ENCODE results near the gene CBFB. TPM values are rescaled to one million over a fixed set of nuclear protein-coding genes. Genes with fewer than 3 reads are reported as not detected.

Gene CBFB
- total and polyA plus RNA-seq, 2 experiments from 2014 or later, result 26.1 to 26.9 TPM

- TF ChIP-seq ZNF331 (CRISPR knock-in tag; IDR thresholded peaks at IDR 0.05; ENCODE audit: low read depth) (no peak), CREB1 (CRISPR knock-in tag; IDR thresholded peaks at IDR 0.05; ENCODE audit: low read depth) (no peak), CTCF (conservative IDR thresholded peaks at IDR 0.05; ENCODE audit: low read depth in 2 of 2) (no peak), JUNB (IDR thresholded peaks at IDR 0.05; ENCODE audit: unreplicated experiment) (no peak), POLR2AphosphoS5 (IDR thresholded peaks at IDR 0.05; ENCODE audit: low read depth) (no peak), EZH2phosphoT487 (IDR thresholded peaks at IDR 0.05; ENCODE audit: unreplicated experiment) (no peak), ETS1 (IDR thresholded peaks at IDR 0.05) (no peak), ZNF114 (CRISPR knock-in tag; IDR thresholded peaks at IDR 0.05) (no peak), STAT1 (IDR thresholded peaks at IDR 0.05; ENCODE audit: unreplicated experiment) (no peak), EZH2 (IDR thresholded peaks at IDR 0.05; ENCODE audit: low read depth, unreplicated experiment) (no peak), NANOG (IDR thresholded peaks at IDR 0.05; ENCODE audit: borderline replicate concordance) (no peak)
Measured at GRCh38 chr16:67137605-67138004, 108.7 kb downstream of the CBFB start (continued).

- DNase-seq (ENCODE audit: low spot score), result no peak
- H3K36me3 Mint-ChIP-seq (ENCODE audit: low read depth), result peaks cover 55% of the 10 kb centered on the region
- Histone ChIP-seq H3K4me3 (no peak overlapping the region), H4K20me1 (replicated peaks; ENCODE audit: insufficient read depth) (peaks cover 5% of the 10 kb centered on the region; the same call in 1 of the 2 replicates), H3K4me1 (ENCODE audit: insufficient read depth) (no peaks in the 10 kb centered on the region), H2AFZ (no peak overlapping the region), H3K27ac (ENCODE audit: low read depth) (no peak overlapping the region), H3K27me3 (ENCODE audit: insufficient read depth) (no peaks in the 10 kb centered on the region), H3K36me3 (ENCODE audit: insufficient read depth) (peaks cover 8% of the 10 kb centered on the region; the same call in 1 of the 2 replicates), H3F3A (replicated peaks; ENCODE audit: low read depth) (no peaks in the 10 kb centered on the region), H3K9me2 (ENCODE audit: insufficient read depth) (no peaks in the 10 kb centered on the region), H3K4me2 (no peak overlapping the region), H3K79me2 (replicated peaks; ENCODE audit: insufficient read depth) (no peaks in the 10 kb centered on the region)
- ATAC-seq, result no peak
- TF ChIP-seq ZNF331 (CRISPR knock-in tag; IDR thresholded peaks at IDR 0.05; ENCODE audit: low read depth), result no peak
- no peak for TF ChIP-seq ZNF114 (CRISPR knock-in tag; IDR thresholded peaks at IDR 0.05)
- H3K4me3 Mint-ChIP-seq, result no peak overlapping the region
- H3K27ac Mint-ChIP-seq, result no peak overlapping the region
- no peaks in the 10 kb centered on the region for H3K9me3 Mint-ChIP-seq
- peaks cover 1% of the 10 kb centered on the region for H3K27me3 Mint-ChIP-seq (ENCODE audit: insufficient read depth, low read depth, poor library complexity)
- no peaks in the 10 kb centered on the region for H3K4me1 Mint-ChIP-seq
Measured at GRCh38 chr16:67141391-67141790, 112.4 kb downstream of the CBFB start.

- Mint-ChIP-seq H3K27ac (no peak overlapping the region), H3K36me3 (ENCODE audit: low read depth) (peaks cover 55% of the 10 kb centered on the region), H3K9me3 (no peaks in the 10 kb centered on the region), H3K27me3 (ENCODE audit: insufficient read depth, low read depth, poor library complexity) (peaks cover 4% of the 10 kb centered on the region), H3K4me3 (no peak overlapping the region), H3K4me1 (no peaks in the 10 kb centered on the region)
- H2AFZ ChIP-seq, result no peak overlapping the region
- H3K79me2 ChIP-seq (replicated peaks; ENCODE audit: insufficient read depth), result no peaks in the 10 kb centered on the region
- no peak overlapping the region for H3K4me3 ChIP-seq
- peaks cover 8% of the 10 kb centered on the region; the same call in 1 of the 2 replicates for H3K36me3 ChIP-seq (ENCODE audit: insufficient read depth)
- no peak overlapping the region for H3K4me2 ChIP-seq
- no peaks in the 10 kb centered on the region for H3F3A ChIP-seq (replicated peaks; ENCODE audit: low read depth)
- no peak for ATAC-seq
- peaks cover 5% of the 10 kb centered on the region; the same call in 1 of the 2 replicates for H4K20me1 ChIP-seq (replicated peaks; ENCODE audit: insufficient read depth)
- no peaks in the 10 kb centered on the region for H3K9me2 ChIP-seq (ENCODE audit: insufficient read depth)
- no peaks in the 10 kb centered on the region for H3K27me3 ChIP-seq (ENCODE audit: insufficient read depth)
- no peak overlapping the region for H3K27ac ChIP-seq (ENCODE audit: low read depth)
- DNase-seq (ENCODE audit: low spot score), result no peak
- H3K4me1 ChIP-seq (ENCODE audit: insufficient read depth), result no peaks in the 10 kb centered on the region
- no peak for TF ChIP-seq ZNF462 (CRISPR knock-in tag; IDR thresholded peaks at IDR 0.05)
Measured at GRCh38 chr16:67142342-67142741, 113.4 kb downstream of the CBFB start.

Data from GM23338 (cell line).